Stimulated activated CD8-positive, alpha-beta memory T cell treated with anti-CD3 and anti-CD28 coated beads, Interleukin-15, amount 100 ng/mL, for 24 hours (primary cell): ENCODE data around the gene DPP6.

Source experiments
- DNase-seq: peaks from one replicate; pipeline ENCODE4 v3.0.0-alpha.2; 2020; ENCODE audit warnings: low read depth

DPP6 gene

DNA sequence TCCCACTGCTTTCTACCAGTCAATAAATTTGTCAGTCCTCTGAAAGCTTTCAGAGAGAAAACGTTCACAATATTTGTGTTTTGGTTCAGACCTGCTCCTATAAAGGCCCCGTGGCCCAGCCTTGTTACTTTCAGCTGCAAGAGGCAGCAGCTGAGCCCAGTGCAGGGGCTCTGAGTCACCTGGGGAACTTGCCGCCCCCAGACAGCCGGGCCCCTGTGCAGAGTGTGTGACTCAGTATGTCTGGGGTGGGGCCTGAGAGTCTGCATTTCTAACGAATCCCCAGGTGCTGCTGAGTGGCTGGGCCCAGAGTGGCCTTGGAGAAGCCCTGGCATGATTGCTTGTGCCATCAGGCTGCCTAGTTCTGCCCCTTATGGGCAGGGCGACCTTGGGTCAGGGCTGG, 647.2 kb downstream of the DPP6 start:
- no peak for DNase-seq

DNA sequence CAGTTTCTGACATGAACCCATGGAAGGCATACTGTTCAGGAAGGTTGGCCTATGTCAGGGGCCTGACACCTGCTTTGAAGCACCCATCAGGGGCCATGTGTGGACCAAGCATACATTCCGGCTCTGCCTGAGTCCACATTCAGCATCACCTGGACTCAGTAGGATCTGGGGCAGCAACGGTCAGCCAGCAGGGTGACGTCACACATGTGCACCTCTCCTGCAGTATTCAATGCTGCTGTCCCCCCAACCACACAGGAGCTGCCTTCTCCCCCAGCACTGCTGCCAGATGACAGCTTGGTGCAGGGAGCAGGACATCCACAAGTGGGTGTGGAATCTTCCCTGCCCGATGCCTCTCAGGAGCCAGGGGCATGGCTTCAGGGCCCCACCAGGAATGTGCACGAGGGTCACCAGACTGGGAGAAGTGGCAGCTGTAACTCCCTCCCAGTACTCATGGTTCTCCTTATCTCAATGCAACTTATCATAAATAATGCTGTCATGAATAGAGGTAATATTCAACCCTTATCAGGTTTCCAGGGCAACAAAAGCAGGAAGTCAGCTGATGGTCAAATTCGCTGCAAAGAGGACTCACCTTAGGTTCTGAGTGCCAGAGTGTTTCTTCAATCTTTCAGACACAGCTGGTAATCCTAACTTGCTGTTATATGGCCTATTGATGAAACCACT, 657.8 kb downstream of the DPP6 start:
- no peak for DNase-seq

DNA sequence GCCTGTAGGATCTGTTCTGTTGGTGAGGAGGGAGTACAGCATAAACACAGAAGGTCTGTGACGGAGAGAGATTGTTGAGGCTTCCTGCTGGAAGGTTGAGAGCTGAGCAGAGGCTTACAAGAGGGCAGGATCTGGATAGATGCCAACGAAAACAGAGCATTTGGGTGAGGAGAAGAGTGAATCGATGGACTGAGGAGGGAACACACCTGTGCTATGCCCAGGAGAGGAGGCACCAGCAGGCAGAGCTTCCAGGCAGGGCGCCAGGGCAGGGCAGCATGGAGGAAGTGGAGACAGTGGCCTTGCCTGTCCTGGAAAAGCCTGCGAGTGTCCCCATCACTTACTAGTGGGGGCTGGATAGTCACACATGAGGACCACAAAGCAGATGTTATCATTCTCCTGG, 667.8 kb downstream of the DPP6 start:
- no peak for DNase-seq

DNA sequence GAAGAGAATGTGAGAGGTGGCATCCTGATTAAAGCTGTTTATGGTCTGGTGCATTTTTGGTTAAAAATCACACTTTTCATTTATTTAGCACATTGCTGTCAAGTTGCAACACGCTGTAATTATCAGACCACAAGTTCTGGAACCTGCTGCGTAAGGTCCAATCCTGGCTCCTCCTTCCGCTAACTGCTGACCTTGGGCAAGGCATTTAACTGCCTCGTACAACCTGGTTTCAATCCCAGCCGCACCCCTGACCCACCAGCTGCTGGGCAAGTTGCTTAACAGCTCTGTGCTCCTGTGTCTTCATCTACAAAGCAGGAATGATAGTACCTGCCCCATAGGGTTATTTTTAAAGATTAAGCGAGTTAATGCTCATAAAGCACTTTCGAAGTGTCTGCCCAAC, 668.9 kb downstream of the DPP6 start:
- DNase-seq, result no peak

DNA sequence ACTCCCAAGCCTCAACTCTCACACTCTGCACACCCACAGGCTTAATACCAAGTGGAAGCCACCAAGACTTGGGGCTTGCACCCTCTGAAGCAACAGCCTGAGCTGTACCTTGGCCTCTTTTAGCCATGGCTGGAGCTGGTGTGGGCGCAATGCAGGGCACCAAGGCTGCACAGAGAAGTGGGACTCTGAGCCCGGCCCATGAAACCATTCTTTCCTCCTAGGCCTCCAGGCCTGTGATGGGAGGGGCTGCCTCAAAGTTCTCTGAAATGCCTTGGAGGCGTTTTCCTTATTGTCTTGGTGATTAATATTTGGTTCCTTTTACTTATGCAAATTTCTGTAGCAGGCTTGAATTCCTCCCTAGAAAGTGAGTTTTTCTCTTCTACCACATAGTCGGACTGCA, 674.2 kb downstream of the DPP6 start:
- DNase-seq, result no peak

DNA sequence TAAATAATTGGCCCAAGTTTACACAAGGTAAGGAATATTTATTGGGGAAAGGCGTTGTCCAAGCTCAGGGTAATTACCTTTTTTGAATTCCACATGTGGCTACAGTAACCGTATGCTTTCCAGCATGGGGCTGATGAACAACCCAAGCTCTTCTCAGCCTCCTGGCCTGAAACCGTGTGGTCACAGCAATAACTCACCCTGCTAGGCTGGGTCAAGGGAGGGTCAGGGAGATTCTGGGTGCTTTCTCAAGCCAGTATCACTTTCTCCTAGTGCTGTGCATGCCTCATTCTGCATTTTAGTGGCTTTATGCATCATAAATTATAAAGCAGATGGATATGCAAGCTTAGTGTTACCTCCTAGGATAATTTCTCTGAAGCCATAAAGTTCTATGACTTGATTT, 676.9 kb downstream of the DPP6 start:
- no peak for DNase-seq

DNA sequence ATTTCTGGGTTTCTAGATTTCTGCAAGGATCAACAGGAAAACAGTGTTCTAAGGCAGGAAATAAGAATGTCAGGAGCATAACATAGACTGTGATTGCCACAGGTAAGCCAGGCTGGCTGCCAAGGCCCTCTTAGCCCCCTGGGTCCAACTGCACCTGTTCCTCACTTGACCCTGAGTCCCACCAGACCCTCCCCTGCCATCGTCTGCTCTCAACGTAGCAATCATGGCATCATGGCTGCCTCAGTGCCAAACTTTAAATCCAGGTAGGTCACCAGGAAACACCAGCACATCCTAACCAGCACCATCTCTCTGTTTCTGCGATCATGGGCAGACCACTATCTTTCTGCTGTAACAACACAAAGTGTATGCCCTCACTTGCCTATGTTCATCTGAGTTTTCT, 683.6 kb downstream of the DPP6 start:
- no peak for DNase-seq

DNA sequence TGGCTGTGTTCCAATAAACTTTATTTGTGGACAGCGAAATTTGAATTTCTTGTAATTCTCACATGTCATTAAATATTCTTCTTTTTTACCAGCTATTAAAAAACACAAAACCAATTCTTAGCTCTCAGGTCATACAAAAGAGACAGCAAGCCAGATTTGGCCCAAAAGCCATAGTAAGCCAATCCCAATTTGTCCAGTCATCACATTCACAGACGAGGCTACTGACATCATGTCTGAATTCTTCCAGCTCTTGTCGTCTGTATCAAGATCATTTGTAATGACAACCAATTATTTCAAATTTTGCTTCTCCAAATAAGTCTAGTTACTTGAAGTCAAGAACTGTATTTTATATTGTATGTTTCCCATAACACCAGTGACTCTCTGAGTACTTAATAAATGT, 684.2 kb downstream of the DPP6 start:
- no peak for DNase-seq

DNA sequence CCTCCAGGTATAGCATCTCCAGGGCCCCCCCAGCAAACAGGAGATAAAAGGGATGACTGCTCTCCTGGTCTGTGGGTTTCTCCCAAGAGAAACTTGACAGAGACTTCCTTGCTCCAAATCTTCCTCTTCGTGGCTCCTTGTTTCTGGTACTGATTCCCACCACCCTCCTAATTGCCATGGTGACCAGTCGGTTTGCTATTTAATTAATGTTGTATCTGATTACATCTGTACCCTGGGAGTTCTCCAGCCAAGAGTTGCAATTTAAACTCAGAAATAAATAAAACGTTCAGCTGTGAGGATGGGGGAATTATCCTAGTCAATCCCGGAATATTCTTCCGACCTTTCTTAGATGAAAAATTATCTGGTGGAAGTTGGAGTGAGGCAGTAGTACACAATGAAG, 686.0 kb downstream of the DPP6 start:
- no peak for DNase-seq

DNA sequence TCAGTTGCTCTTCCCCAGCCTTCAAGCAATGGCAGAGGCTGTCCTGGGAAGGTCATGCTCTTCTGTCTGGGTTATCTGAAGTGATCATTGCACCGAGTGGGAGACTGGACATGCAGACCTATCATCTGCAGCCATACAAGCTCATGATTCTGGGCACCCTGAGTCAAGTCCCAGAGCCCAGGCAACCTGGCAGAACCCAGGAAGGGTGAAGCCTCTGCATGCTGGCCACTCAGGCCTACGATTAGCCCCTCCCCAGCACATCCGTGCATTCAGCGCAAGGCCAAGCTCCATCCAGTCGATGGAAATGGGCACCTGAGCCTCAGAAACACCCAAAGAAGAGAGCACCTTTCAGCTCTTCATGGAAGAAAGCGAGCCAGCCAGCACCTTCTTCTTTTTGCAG, 688.9 kb downstream of the DPP6 start:
- no peak for DNase-seq

DNA sequence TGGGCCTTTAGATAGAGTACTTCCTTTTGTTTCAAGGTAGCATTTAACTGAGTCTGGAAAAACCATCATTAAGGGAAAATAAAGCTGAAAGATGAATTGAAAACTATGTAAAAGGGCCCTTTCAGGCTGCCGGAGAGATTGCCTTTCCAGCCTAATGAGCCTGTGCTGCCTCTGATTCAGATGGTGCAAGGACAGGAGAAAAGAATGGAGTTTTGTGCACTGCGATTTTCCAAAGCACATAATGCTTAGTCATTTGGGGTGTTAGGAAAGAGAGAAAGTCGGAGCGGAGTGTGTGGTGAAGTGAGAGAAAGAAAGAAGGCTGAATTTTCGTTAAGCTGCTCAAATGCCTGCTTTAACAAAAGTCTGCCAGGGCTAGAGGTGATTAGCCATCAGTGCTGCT, 691.0 kb downstream of the DPP6 start:
- no peak for DNase-seq

- no peak for DNase-seq
These were observed 692.2 kb downstream of the DPP6 start for GRCh38 chr7:154744256-154744860.

DNA sequence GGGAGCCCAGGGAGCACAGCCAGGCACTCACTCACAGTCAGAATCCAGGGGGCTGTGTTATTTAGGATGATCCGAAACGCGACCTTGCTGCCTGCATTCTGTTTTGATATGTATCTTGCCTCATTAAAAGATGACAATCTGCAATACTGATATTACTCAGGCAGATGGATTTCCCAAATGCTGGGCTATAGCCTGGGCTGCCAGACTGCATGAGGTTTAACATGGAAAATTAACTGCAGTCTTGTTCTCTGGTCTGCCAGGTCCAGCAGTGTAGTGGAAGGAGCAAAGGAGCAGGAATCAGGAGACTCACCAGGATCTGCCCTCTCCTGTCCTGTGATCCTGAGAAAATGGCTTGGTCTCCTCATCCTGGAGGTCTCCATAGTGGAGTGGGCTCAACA, 692.7 kb downstream of the DPP6 start:
- no peak for DNase-seq

GRCh38 chr7:154746571-154747360, 694.6 kb downstream of the DPP6 start:
- DNase-seq, result no peak

GRCh38 chr7:154748089-154748786, 696.0 kb downstream of the DPP6 start:
- no peak for DNase-seq

DNA sequence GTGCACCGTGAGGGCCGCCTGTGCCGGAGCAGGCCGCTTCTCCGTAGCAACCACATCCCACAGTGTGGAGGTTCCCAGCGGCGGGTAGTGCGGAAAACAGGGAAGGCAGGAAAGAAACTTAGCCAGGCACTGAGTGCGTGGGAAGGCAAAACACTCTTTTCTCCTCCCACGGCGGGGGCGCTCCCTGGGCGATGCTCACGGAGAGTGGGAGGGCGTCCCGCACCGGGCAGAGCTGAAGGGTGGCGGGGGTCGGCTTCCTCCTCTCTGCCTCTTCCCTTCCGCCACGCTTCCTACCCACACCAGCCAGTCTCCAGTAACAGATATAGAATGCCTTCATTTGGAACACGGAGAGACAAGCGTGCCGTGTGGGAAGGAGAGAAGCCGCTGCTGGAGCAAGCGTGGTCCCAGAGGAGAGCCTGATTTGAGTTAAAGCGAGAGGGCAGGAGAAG, 698.2 kb downstream of the DPP6 start:
- no peak for DNase-seq

GRCh38 chr7:154753226-154753625, 701.0 kb downstream of the DPP6 start:
- DNase-seq, result no peak

DNA sequence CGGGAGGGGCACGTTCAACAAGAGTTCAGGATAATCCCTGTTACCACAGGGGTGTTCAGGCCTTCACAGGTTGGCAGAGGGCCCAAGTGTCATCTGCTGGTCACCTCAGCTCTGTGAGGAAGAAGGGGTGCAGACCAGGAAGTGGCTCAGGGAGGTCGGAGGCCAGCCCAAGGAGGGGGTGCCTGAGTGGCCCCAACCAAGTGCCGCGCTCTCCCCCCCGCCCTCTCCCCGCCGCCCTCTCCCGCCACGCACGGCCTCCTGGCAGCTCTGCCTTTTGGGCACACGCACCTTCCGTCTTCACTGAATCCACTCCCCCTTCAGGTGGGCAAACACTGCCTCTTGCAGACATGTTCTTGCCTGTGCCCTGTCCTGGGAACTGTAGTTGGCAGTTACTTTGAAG, 705.6 kb downstream of the DPP6 start:
- no peak for DNase-seq

GRCh38 chr7:154759989-154760388, 707.8 kb downstream of the DPP6 start:
- DNase-seq, result no peak

DNA sequence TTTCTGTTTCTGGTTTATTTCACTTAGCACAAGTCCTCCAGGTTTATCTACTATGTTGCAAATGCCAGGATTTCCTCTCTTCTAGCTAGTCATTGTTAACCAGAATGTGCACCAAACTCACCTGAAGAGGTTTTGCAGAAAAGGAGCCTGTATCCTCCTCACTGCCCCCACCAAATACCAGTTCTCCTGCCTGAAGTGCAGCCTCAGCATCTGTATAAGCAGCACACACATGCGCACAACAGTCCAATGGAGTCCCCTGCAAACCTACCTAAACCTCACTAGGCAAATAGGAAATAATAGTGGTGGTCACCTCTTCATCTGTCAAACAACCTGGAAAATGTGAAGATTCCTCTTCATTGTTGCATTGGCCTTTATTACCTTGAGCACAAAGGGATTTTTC, 712.9 kb downstream of the DPP6 start:
- DNase-seq, result no peak

DNA sequence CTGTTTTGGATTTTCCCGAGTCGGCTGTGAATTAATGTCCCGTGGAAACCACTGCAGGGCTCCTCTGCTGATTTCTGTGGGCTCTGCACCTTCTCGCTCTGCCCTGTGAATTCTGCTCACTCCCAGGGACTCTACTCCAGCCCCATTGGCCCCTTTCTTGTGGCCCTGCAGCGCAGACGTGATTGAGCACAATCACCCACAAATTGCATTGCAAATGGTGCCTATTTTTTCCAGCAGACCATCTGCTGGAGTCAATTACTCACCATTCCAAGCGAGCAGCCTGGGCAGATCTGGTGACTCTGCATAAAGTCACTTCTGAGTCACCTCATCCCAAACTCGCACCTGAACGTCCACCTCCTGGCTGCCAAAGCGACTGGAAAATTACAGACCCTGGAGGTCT, 714.9 kb downstream of the DPP6 start:
- no peak for DNase-seq

DNA sequence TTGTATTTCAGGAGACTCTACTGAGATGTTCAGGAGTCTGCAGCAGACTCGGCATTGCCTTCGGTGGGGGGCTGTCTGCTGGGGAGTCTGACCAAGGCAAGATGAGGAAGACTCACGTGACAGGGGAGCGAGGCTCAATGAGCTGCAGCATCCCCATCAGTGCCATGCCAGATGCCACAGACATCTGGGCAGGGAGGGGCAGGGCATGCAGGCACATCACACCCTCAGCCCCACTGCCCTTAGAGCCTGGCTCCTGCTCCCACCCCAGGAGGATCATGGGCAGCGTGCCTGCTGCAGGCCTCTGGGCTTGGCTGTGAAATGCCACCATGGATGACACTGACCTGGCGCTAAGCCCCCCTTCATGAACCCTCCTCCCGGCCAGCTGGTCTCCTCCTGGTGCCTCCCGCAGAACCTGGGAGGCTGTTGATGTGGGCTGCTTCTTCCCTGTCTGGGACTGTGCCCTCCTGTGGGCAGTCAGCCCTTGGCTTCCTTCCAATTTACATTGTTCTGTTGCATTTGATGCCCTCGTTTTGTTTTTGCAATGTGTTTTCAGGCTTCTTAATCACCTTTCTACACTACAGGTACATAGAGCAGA, 715.7 kb downstream of the DPP6 start:
- no peak for DNase-seq
